Testis (tissue), 2 donors: Measurements from ENCODE around the gene NETO1.

Experiments
- POLR2A ChIP-seq: fragments of 450-650 bp; IDR thresholded peaks from one replicate; pipeline ENCODE4 v1.6.1; 2017; ENCODE audit warnings: antibody characterized with exemption, mild to moderate bottlenecking, moderate library complexity
- TF ChIP-seq, protein P1 (sequence below), 3 experiments: fragments of 450-650 bp in 2 of 3; fragments of 200-600 bp in 1 of 3; sonication (generic) in 1 of 3; IDR thresholded peaks; one replicate each; pipeline ENCODE4 v1.5.1; 2016 to 2019; ENCODE audit warnings: antibody characterized with exemption in 3 of 3, mild to moderate bottlenecking in 2 of 3, moderate library complexity in 1 of 3

DNA sequence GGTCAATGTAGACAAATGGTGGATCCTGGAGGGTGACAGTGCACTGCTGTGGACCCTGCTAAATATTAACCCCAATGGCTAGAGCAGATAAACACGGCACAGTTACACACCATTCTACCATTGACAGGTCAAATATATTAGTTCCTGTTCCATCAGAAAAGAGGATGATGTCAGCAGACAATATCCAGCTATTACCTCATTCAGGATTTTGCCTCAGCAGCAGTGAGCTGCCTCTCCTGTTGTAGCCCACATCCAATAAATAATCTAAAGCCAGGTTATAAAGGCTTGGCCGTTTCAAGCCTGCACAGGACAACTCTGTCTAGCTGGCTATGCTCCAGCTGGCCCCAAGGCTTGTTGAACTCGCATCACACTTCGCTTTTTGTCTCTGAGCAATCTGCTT is 31.6 kb upstream of the NETO1 start:
- TF ChIP-seq, protein P1, sequence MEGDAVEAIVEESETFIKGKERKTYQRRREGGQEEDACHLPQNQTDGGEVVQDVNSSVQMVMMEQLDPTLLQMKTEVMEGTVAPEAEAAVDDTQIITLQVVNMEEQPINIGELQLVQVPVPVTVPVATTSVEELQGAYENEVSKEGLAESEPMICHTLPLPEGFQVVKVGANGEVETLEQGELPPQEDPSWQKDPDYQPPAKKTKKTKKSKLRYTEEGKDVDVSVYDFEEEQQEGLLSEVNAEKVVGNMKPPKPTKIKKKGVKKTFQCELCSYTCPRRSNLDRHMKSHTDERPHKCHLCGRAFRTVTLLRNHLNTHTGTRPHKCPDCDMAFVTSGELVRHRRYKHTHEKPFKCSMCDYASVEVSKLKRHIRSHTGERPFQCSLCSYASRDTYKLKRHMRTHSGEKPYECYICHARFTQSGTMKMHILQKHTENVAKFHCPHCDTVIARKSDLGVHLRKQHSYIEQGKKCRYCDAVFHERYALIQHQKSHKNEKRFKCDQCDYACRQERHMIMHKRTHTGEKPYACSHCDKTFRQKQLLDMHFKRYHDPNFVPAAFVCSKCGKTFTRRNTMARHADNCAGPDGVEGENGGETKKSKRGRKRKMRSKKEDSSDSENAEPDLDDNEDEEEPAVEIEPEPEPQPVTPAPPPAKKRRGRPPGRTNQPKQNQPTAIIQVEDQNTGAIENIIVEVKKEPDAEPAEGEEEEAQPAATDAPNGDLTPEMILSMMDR (IDR thresholded peaks at IDR 0.05) = no peak
- TF ChIP-seq POLR2A = no peak
